PC-3 (cell line): ENCODE results near the gene THNSL1.

Experiments
- CTCF ChIP-seq: fragments of 300-600 bp; sonication (generic); conservative IDR thresholded peaks from 2 replicates; pipeline ENCODE4 v1.5.1; 2017; ENCODE audit warnings: antibody characterized with exemption, low read depth, mild to moderate bottlenecking, low read length
- EZH2 ChIP-seq: fragments of 300-600 bp; sonication (generic); IDR thresholded peaks from one replicate; pipeline ENCODE4 v1.6.1; 2017; ENCODE audit warnings: antibody characterized with exemption, mild to moderate bottlenecking, low read length; ENCODE audit not compliant: unreplicated experiment
- EZH2phosphoT487 ChIP-seq: fragments of 300-600 bp; sonication (generic); IDR thresholded peaks from 2 replicates; pipeline ENCODE4 v1.6.1; 2018; ENCODE audit warnings: mild to moderate bottlenecking, antibody characterized with exemption, low read length, borderline replicate concordance

DNA sequence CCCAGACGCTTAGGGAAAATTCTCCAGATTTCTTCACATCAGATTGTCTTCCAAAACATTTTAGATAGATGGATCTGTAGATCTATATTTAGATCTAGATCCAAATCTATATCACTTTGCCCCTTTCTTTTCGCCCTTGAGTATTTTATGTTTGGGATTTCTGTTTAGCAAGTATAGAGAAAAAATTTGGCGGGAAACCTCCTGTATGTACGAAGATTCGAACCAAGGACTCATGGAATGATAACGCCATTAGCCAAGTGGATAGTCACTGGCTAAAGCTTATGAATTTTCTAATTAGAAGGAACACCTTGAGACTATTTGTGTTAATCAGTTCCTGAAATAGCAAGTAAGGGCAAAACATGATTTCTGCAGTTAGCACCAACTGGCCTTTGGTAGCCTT lies 1.2 kb downstream of the THNSL1 start:
- no peak for TF ChIP-seq CTCF
- no peak for TF ChIP-seq EZH2phosphoT487
- TF ChIP-seq EZH2 = no peak
